Adipose tissue (tissue), 3 donors: ENCODE data around the gene GRB7. TPM values are rescaled to one million over a fixed set of nuclear protein-coding genes. Genes with fewer than 3 reads are reported as not detected.
"Not testable (repeated sequence)": the region's sequence is repeated elsewhere in the genome, so short reads cannot be mapped to it uniquely, and the experiment has no call there.

Source experiments
- H3K27ac ChIP-seq: one replicate; pipeline ENCODE4 v1.5.1; 2013; ENCODE audit warnings: low read depth, low read length
- WGBS, 3 donors: extraction: QIAGEN DNeasy Blood & Tissue Kit; methylation state at CpG; one replicate each; pipeline ENCODE4 v1.1.7; 2013; 5-methylcytosine and 5-hydroxymethylcytosine counted together
- polyA plus RNA-seq, 3 donors: library from polyadenylated mRNA; stranded (reverse); fragments of 200-250 nt; gene quantifications; one replicate each; pipeline ENCODE4 v1.2.3, GENCODE V29; 2013
- donor health status: healthy with polysubstance abuse.
- donor health status: Bipolar disorder and iron deficiency.
- donor health status: healthy.

GRB7 gene
- polyA plus RNA-seq, 3 donors, result 0.34 to 29.6 (median 2.8) TPM

DNA sequence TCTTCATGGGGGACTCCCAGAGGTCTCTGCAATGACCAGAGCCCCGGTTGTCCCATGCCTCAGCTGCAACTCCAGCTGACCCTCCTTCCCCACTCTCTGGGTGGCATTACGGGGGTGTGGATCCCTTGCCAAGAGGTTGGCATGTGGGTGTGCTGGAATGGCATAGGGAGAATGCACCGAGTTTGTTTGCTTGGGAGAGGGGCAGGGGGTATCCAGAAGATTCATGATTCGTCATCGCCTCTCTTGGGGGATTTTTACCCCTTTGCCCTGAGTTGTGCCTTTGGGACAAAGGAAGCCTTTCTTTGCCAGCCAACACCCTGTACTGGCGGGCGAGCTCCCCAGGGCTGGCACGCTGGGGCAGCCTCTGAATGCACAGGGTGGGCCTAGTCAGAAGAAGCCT is 31.4 kb upstream of the GRB7 start:
- no peak overlapping the region for H3K27ac ChIP-seq
- WGBS, 3 donors, result 59 to 88% (median 84%) methylated on average over 7 to 8 of the region's 8 CpGs

DNA sequence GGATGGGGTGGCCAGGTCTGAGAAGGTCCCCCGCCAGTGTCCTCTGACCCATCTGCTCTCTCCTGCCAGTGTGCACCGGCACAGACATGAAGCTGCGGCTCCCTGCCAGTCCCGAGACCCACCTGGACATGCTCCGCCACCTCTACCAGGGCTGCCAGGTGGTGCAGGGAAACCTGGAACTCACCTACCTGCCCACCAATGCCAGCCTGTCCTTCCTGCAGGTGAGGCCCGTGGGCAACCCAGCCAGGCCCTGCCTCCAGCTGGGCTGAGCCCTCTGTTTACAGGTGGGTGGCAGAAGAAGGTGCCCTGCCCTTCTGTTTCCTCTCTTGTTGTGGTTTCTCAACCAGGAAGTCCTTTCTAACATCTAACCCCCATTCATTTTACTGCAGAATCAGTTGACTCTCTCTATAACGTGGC is 30.8 kb upstream of the GRB7 start:
- no peak overlapping the region for H3K27ac ChIP-seq
- 71 to 84% (median 83%) methylated on average over 7 of the region's 7 CpGs for WGBS, 3 donors

DNA sequence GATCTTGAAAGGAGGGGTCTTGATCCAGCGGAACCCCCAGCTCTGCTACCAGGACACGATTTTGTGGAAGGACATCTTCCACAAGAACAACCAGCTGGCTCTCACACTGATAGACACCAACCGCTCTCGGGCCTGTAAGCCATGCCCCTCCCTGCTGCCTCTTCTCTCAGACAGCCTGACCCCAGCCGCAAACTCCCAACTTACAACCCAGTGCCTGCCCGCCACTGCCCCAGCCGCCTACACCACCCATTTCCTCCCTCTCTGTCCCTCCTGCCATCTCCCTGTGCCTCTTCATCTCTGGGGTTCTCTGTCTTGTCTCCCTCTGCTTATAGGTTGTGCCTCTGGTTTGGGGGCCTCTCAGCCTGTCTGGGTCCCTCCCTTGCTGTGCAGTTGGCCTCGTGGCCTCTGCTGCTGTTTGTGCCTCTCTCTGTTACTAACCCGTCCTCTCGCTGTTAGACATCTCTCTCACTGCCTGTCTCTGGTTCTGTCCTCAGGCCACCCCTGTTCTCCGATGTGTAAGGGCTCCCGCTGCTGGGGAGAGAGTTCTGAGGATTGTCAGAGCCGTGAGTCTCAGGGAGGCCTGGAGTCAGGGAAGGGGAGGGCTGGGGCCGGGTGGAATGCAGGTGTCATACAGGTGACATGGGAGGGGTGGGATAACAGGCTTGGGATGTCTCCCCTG is 28.3 kb upstream of the GRB7 start:
- 83 to 86% (median 83%) methylated on average over 12 to 14 of the region's 14 CpGs for WGBS, 3 donors
- no peak overlapping the region for H3K27ac ChIP-seq

DNA sequence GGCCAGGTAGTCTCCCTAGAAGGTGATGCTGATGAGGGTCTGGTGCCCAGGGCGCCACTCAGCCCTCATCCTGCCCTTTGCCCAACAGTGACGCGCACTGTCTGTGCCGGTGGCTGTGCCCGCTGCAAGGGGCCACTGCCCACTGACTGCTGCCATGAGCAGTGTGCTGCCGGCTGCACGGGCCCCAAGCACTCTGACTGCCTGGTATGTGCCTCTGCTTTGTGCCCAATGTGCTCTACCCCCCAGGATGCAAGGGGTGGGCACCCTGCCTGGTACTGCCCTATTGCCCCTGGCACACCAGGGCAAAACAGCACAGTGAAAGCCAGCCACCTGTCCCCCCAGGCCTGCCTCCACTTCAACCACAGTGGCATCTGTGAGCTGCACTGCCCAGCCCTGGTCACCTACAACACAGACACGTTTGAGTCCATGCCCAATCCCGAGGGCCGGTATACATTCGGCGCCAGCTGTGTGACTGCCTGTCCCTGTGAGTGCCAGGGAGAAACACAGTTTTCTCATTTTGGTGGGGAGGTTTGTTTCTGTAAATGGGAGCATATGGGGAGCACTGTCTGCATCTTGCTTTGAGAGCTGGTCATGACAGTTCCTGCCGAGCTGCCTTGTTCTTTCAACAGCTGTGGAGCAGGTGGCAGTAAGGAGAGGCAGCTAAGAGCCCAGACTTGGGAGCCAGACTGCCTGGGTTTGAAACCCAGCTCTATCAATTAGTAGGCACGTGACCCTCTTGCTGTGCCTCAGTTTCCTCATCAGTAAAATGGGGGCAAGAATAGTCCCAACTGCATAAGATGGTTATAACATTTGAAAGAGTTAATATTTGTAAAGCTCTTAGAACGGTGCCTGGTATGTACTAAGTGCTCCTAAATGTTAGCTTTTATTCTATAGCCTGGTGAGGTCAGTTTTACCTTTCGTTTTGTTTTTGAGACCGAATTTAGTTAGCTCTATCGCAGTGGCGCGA is 27.5 kb upstream of the GRB7 start:
- 87 to 91% (median 89%) methylated on average over 20 of the region's 20 CpGs for WGBS, 3 donors
- H3K27ac ChIP-seq, result no peak overlapping the region

DNA sequence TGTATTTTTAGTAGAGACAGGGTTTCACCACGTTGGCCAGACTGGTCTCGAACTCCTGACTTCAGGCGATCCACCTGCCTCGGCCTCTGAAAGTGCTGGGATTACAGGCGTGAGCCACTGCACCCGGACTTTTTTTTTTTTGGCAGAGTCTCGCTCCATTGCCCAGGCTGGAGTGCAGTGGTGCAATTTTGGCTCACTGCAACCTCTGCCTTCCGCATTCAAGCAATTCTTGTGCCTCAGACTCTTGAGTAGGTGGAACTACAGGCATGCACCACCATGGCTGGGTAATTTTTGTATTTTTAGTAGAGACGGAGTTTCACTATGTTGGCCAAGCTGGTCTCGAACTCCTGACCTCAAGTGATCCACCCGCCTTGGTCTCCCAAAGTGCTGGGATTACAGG is 26.7 kb upstream of the GRB7 start:
- WGBS, 3 donors, result 88 to 93% (median 89%) methylated on average over 11 of the region's 11 CpGs
- H3K27ac ChIP-seq, result not testable (repeated sequence)

DNA sequence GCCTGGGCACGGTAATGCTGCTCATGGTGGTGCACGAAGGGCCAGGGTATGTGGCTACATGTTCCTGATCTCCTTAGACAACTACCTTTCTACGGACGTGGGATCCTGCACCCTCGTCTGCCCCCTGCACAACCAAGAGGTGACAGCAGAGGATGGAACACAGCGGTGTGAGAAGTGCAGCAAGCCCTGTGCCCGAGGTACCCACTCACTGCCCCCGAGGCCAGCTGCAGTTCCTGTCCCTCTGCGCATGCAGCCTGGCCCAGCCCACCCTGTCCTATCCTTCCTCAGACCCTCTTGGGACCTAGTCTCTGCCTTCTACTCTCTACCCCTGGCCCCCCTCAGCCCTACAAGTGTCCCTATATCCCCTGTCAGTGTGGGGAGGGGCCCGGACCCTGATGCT is 25.9 kb upstream of the GRB7 start:
- no peak overlapping the region for H3K27ac ChIP-seq
- 88 to 92% (median 90%) methylated on average over 9 to 10 of the region's 10 CpGs for WGBS, 3 donors

DNA sequence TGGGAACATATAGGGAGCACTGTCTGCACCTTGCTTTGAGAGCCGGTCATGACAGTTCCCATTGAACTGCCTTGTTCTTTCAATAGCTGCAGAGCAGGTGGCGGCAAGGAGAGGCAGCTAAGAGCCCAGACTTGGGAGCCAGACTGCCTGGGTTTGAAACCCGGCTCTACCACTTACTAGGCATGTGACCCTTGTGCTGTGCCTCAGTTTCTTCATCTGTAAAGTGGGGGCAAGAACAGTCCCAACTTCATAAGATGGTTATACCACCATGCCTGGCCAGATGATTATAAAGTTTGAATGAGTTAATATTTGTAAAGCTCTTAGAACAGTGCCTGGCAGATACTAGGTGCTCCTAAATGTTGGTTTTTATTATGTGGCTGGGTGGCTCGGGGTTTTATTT is 23.5 kb upstream of the GRB7 start:
- H3K27ac ChIP-seq, result no peak overlapping the region
- 95 to 96% (median 95%) methylated on average over 4 of the region's 4 CpGs for WGBS, 3 donors

DNA sequence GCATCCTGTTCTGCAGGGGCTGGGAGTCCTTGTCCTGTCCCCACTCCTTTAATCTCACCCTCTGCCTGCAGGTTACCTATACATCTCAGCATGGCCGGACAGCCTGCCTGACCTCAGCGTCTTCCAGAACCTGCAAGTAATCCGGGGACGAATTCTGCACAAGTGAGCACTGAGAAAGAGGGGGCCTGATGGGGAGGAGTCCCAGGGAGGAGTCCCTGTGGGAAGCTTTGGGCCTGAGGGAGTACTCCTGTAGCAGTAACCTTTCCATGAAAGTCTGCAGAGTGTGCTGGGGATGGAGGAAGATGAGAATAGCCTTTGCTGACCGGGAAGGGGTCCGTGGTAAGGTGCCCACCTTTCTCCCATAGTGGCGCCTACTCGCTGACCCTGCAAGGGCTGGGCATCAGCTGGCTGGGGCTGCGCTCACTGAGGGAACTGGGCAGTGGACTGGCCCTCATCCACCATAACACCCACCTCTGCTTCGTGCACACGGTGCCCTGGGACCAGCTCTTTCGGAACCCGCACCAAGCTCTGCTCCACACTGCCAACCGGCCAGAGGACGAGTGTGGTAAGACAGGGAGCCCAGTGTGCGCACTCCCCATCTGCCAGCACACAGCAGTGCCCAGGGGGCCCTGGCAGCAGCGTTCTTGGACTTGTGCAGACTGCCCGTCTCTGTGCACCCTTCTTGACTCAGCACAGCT is 22.2 kb upstream of the GRB7 start:
- no peak overlapping the region for H3K27ac ChIP-seq
- WGBS, 3 donors, result 91 to 96% (median 95%) methylated on average over 18 of the region's 18 CpGs

DNA sequence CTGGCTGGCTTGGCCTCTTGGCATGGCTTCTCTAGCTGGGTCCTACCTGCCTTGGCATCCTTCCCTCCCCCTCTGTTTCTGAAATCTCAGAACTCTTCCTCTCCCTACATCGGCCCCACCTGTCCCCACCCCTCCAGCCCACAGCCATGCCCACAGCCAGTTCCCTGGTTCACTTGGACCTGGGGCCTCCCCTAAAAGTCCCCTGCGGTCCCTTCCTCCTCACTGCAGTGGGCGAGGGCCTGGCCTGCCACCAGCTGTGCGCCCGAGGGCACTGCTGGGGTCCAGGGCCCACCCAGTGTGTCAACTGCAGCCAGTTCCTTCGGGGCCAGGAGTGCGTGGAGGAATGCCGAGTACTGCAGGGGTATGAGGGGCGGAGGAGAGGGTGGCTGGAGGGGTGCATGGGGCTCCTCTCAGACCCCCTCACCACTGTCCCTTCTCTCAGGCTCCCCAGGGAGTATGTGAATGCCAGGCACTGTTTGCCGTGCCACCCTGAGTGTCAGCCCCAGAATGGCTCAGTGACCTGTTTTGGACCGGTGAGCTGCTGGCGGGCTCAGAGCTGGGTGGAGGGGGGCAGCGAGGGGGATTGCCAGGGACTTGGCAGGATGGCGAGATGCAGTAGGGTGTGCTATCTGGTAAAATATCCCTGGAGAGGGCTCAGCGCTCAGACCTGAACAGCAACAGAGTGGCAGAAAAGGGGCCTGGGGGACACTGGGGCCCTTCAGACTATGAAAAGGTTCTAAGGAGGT is 21.5 kb upstream of the GRB7 start:
- H3K27ac ChIP-seq, result no peak overlapping the region

DNA sequence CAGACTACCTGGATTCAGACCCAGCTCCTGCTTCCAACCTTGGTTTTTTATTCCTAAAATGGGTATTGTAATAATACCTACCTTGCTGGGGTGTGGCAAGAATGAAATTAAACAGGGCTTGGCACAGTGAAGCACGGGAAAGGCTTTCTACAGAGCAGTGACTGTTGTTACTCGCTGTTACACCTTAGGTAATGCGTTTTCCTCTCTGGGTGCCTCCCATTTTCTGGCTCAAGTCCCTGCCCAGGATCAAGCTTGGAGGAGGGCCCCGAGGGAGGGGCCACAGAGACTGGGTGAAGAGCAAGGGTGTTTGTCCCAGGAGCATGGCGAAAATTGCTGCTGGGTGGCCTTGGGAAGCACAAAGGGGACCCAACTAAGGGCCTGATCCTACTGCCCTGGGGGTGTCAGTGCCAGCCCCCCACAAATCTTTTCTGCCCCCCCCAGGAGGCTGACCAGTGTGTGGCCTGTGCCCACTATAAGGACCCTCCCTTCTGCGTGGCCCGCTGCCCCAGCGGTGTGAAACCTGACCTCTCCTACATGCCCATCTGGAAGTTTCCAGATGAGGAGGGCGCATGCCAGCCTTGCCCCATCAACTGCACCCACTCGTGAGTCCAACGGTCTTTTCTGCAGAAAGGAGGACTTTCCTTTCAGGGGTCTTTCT is 20.7 kb upstream of the GRB7 start:
- 80 to 84% (median 81%) methylated on average over 11 of the region's 11 CpGs for WGBS, 3 donors

More for the DNA sequence above, 21.5 kb upstream of the GRB7 start:
- 84 to 91% (median 86%) methylated on average over 15 of the region's 15 CpGs for WGBS, 3 donors

DNA sequence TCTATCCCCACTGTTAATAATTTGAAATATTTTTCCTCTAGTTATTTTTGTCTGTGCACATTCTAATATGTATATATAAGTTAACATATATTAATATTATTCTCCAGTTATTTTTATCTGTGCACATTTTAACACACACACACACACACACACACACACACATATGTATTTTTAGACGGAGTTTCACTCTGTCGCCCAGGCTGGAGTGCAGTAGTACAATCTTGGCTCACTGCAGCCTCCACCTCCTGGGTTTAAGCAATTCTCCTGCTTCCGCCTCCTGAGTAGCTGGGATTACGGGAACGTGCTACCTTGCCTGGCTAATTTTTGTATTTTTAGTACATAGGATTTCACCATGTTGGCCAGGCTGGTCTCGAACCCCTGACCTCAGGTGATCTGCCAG is 20.1 kb upstream of the GRB7 start:
- no peak overlapping the region for H3K27ac ChIP-seq
- 86 to 92% (median 88%) methylated on average over 6 of the region's 6 CpGs for WGBS, 3 donors

More for the DNA sequence above, 20.7 kb upstream of the GRB7 start:
- no peak overlapping the region for H3K27ac ChIP-seq

DNA sequence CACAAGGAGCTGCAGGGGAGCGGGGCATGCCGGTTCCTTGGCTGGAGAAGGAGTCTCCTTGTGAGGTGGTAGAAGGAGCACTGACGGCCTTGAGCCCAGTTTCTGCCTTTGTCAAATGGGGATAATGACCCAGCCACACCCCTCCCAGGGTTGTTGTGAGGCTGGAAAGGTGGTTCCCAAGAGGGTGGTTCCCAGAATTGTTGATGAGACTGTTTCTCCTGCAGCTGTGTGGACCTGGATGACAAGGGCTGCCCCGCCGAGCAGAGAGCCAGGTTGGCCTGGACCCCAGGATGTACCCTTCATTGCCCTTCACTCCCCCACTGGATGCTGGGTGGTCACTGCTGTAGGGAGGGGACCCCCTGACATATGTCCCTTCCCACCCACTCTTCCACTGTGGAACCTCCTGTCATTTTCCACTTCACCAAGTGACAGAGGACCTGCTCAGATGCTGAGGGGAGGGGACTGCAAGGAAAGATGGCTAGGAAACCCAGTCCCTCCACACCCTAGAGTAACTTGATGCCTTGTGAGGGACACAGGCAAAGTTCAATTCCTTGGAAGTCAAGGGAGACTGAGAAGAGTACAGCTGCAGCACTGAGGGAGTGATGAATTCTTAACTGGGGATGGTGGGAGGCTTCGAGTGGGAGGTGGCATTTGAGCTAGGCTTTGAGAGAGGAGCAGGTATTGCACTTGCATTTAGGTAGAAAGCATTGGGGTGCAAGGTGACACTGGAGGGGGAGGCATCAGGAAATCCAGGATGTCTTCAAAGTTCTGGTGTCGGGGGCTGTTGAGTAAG is 18.0 kb upstream of the GRB7 start:
- 72 to 95% (median 83%) methylated on average over 7 of the region's 7 CpGs for WGBS, 3 donors

DNA sequence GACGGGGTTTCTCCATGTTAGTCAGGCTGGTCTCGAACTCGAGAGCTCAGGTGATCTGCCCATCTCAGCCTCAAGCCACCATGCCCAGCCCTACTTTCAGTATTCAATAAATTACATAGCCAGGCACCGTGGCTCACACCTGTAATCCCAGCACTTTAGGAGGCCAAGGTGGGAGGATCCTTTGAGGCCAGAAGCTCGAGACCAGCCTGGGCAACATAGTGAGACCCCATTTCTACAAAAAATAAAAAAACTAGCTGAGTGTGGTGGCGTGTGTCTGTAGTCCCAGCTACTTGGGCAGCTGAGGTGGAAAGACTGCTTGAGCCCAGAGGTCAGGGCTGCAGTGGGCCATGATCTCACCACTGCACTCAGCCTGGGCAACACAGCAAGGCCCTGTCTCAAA is 15.6 kb upstream of the GRB7 start:
- 89 to 94% (median 94%) methylated on average over 6 of the region's 6 CpGs for WGBS, 3 donors
- H3K27ac ChIP-seq, result no peak overlapping the region

More for the DNA sequence above, 18.0 kb upstream of the GRB7 start:
- no peak overlapping the region for H3K27ac ChIP-seq

DNA sequence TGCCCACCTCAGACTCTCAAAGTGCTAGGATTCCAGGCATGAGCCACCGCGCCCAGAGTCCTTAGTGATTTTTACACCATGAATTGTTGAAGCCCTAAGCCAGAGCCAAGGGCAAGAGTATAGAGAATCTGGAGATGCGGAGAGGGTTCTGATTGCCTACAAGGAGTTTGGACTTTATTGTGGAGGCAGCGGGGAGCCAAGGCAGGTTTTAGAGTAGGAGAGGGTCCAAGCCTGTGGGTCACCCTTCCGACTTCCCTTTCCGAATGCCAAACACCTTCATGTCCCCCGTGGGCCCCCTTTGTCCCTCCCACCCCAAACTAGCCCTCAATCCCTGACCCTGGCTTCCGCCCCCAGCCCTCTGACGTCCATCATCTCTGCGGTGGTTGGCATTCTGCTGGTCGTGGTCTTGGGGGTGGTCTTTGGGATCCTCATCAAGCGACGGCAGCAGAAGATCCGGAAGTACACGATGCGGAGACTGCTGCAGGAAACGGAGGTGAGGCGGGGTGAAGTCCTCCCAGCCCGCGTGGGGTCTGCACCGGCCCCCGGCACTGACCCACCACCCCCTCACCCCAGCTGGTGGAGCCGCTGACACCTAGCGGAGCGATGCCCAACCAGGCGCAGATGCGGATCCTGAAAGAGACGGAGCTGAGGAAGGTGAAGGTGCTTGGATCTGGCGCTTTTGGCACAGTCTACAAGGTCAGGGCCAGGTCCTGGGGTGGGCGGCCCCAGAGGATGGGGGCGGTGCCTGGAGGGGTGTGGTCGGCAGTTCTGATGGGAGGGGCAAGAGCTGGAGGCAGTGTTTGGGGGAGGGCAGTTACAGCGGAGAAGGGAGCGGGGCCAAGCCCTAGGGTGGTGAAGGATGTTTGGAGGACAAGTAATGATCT is 14.5 kb upstream of the GRB7 start:
- WGBS, 3 donors, result 81 to 83% (median 82%) methylated on average over 34 of the region's 34 CpGs
- H3K27ac ChIP-seq, result no peak overlapping the region

DNA sequence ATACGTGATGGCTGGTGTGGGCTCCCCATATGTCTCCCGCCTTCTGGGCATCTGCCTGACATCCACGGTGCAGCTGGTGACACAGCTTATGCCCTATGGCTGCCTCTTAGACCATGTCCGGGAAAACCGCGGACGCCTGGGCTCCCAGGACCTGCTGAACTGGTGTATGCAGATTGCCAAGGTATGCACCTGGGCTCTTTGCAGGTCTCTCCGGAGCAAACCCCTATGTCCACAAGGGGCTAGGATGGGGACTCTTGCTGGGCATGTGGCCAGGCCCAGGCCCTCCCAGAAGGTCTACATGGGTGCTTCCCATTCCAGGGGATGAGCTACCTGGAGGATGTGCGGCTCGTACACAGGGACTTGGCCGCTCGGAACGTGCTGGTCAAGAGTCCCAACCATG is 13.0 kb upstream of the GRB7 start:
- no peak overlapping the region for H3K27ac ChIP-seq
- 94 to 97% (median 97%) methylated on average over 13 of the region's 13 CpGs for WGBS, 3 donors

DNA sequence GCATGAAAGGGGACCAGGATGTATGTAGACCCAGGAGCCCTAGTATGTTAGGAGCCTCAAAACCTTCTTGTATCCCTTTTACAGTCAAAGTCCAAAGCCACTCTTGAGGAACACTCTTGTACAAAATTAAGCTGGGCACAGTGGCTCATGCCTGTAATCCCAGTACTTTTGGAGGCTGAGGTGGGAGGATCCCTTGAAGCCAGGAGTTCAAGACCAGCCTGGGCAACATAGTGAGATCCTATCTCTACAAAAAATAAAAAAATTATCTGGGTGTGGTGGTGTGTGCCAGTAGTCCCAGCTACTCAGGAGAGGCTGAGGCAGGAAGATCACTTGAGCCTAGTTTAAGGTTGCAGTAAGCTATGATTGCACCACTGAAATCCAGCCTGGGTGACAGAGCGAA is 11.8 kb upstream of the GRB7 start:
- H3K27ac ChIP-seq, result not testable (repeated sequence)
- WGBS, 3 donors, result 92 to 93% (median 93%) methylated on average over 1 of the region's 1 CpG
